ENCODE results near the gene REXO1. TPM values are rescaled to one million over a fixed set of nuclear protein-coding genes. Genes with fewer than 3 reads are reported as not detected.
"Not testable (repeated sequence)": the region's sequence is repeated elsewhere in the genome, so short reads cannot be mapped to it uniquely, and the experiment has no call there.

REXO1 gene
- total RNA-seq, 1 donor from 2014 or later: 14.0 TPM

GRCh38 chr19:1813192-1814182 lies 34.8 kb downstream of the REXO1 start:
- DNase-seq (ENCODE audit: low read depth): no peak

GRCh38 chr19:1812426-1813191 lies 35.7 kb downstream of the REXO1 start:
- peak; percentile 91 for DNase-seq (ENCODE audit: low read depth)

- DNase-seq (ENCODE audit: low read depth): no peak
Measured at GRCh38 chr19:1811942-1812425, 36.3 kb downstream of the REXO1 start, which contains the start of gene ATP8B3. Gene ATP8B3 (minus strand): TSS chr19:1812276. CDS start chr19:1811736, 540 bp downstream.

GRCh38 chr19:1811472-1811894 lies 36.8 kb downstream of the REXO1 start:
- DNase-seq (ENCODE audit: low read depth): peak; percentile 76

GRCh38 chr19:1810439-1811160 lies 37.7 kb downstream of the REXO1 start:
- DNase-seq (ENCODE audit: low read depth): no peak

- DNase-seq (ENCODE audit: low read depth): no peak
Measured at GRCh38 chr19:1809678-1810077, 38.6 kb downstream of the REXO1 start.

GRCh38 chr19:1808395-1808731 lies 39.9 kb downstream of the REXO1 start:
- no peak for DNase-seq (ENCODE audit: low read depth)

GRCh38 chr19:1807695-1808394 lies 40.4 kb downstream of the REXO1 start:
- peak; percentile 13 for DNase-seq (ENCODE audit: low read depth)

GRCh38 chr19:1807030-1807694 lies 41.1 kb downstream of the REXO1 start:
- DNase-seq (ENCODE audit: low read depth): no peak

- no peak for DNase-seq (ENCODE audit: low read depth)
Measured at GRCh38 chr19:1806184-1807029, 41.9 kb downstream of the REXO1 start.

GRCh38 chr19:1805401-1806183 lies 42.7 kb downstream of the REXO1 start:
- no peak for DNase-seq (ENCODE audit: low read depth)

GRCh38 chr19:1804858-1805257 lies 43.4 kb downstream of the REXO1 start:
- no peak for DNase-seq (ENCODE audit: low read depth)

GRCh38 chr19:1799695-1800342 lies 48.5 kb downstream of the REXO1 start:
- DNase-seq (ENCODE audit: low read depth): no peak

GRCh38 chr19:1797313-1797712 lies 51.0 kb downstream of the REXO1 start:
- not testable (repeated sequence) for DNase-seq (ENCODE audit: low read depth)

GRCh38 chr19:1796395-1797142 lies 51.7 kb downstream of the REXO1 start:
- no peak for DNase-seq (ENCODE audit: low read depth)

- no peak for DNase-seq (ENCODE audit: low read depth)
Measured at GRCh38 chr19:1794424-1795172, 53.7 kb downstream of the REXO1 start.

GRCh38 chr19:1791879-1792278 lies 56.4 kb downstream of the REXO1 start:
- DNase-seq (ENCODE audit: low read depth): no peak

Measured in renal cortical epithelial cell (primary cell).